GM23338 (cell line): Measurements from ENCODE around the gene HHAT. TPM values are rescaled to one million over a fixed set of nuclear protein-coding genes. Genes with fewer than 3 reads are reported as not detected.

Source experiments
- ATAC-seq: fragments of 200-7000 bp; cut with Tn5 transposase; 3 replicates; pipeline ENCODE4 v1.9.1; 2020
- DNase-seq: peaks from one replicate; pipeline ENCODE4 v3.0.0-alpha.2; 2015; ENCODE audit warnings: low spot score
- H2AFZ ChIP-seq: fragments of 200-600 bp; sonication (generic); 2 replicates; pipeline ENCODE4 v1.8.0; 2016; ENCODE audit warnings: antibody characterized with exemption, mild to moderate bottlenecking, moderate library complexity
- H3F3A ChIP-seq: fragments of 200-600 bp; sonication (generic); replicated peaks from 2 replicates; pipeline ENCODE4 v1.8.0; 2017; ENCODE audit warnings: antibody characterized with exemption, mixed run types, low read depth
- H3K27ac ChIP-seq: fragments of 200-600 bp; sonication (generic); 2 replicates; pipeline ENCODE4 v1.6.1; 2016; ENCODE audit warnings: low read depth
- H3K27me3 ChIP-seq: fragments of 200-600 bp; sonication (generic); 2 replicates; pipeline ENCODE4 v1.8.0; 2016; ENCODE audit warnings: mild to moderate bottlenecking, mixed run types, moderate library complexity; ENCODE audit not compliant: insufficient read depth
- H3K36me3 ChIP-seq: fragments of 200-600 bp; sonication (generic); 2 replicates; pipeline ENCODE4 v1.8.0; 2016; ENCODE audit warnings: mild to moderate bottlenecking; ENCODE audit not compliant: insufficient read depth
- H3K4me1 ChIP-seq: fragments of 200-600 bp; sonication (generic); 2 replicates; pipeline ENCODE4 v1.8.0; 2016; ENCODE audit warnings: mild to moderate bottlenecking, moderate library complexity; ENCODE audit not compliant: insufficient read depth
- H3K4me2 ChIP-seq: fragments of 200-600 bp; sonication (generic); 2 replicates; pipeline ENCODE4 v1.7.1; 2017; ENCODE audit warnings: mixed run types
- H3K4me3 ChIP-seq: fragments of 200-600 bp; sonication (generic); 2 replicates; pipeline ENCODE4 v1.6.1; 2016; ENCODE audit warnings: mixed run types
- H3K79me2 ChIP-seq: fragments of 200-600 bp; sonication (generic); replicated peaks from 2 replicates; pipeline ENCODE4 v1.8.0; 2017; ENCODE audit warnings: mild to moderate bottlenecking; ENCODE audit not compliant: insufficient read depth
- H3K9me2 ChIP-seq: fragments of 200-600 bp; sonication (generic); 2 replicates; pipeline ENCODE4 v1.8.0; 2017; ENCODE audit not compliant: insufficient read depth
- H4K20me1 ChIP-seq: fragments of 200-600 bp; sonication (generic); replicated peaks from 2 replicates; pipeline ENCODE4 v1.8.0; 2017; ENCODE audit warnings: mild to moderate bottlenecking; ENCODE audit not compliant: insufficient read depth
- H3K27ac Mint-ChIP-seq: 2 replicates; pipeline ENCODE4 v1.8.0; 2020; ENCODE audit warnings: inconsistent platforms, mild to moderate bottlenecking, moderate library complexity, mixed read lengths
- H3K27me3 Mint-ChIP-seq: 3 replicates; pipeline ENCODE4 v1.8.0; 2022; ENCODE audit warnings: low read depth, mild to moderate bottlenecking, moderate library complexity, mixed read lengths, inconsistent platforms; ENCODE audit not compliant: insufficient read depth, poor library complexity
- H3K36me3 Mint-ChIP-seq: 3 replicates; pipeline ENCODE4 v1.8.0; 2021; ENCODE audit warnings: low read depth, mild to moderate bottlenecking, inconsistent platforms, moderate library complexity, mixed read lengths
- H3K4me1 Mint-ChIP-seq: 3 replicates; pipeline ENCODE4 v1.8.0; 2020; ENCODE audit warnings: mild to moderate bottlenecking, inconsistent platforms, mixed read lengths
- H3K4me3 Mint-ChIP-seq: 3 replicates; pipeline ENCODE4 v1.8.0; 2021; ENCODE audit warnings: moderate library complexity, mild to moderate bottlenecking, inconsistent platforms, mixed read lengths
- H3K9me3 Mint-ChIP-seq: 3 replicates; pipeline ENCODE4 v1.8.0; 2020; ENCODE audit warnings: moderate library complexity, mild to moderate bottlenecking, inconsistent platforms, mixed read lengths
- CREB1 ChIP-seq: fragments of 250-450 bp; sonication (Bioruptor Pico); IDR thresholded peaks from 2 replicates; pipeline ENCODE4 v1.5.0; 2020; ENCODE audit warnings: low read depth, mild to moderate bottlenecking, moderate library complexity
- CTCF ChIP-seq, 2 experiments: fragments of 200-600 bp in 1 of 2; sonication (generic) in 1 of 2; conservative IDR thresholded peaks; 2 replicates each; pipeline versions ENCODE4 v1.5.1 to v1.6.1; 2016 to 2017; ENCODE audit warnings: antibody characterized with exemption in 2 of 2, low read depth in 2 of 2, mild to moderate bottlenecking in 2 of 2, moderate library complexity in 1 of 2
- EZH2 ChIP-seq: fragments of 200-600 bp; sonication (generic); IDR thresholded peaks from one replicate; pipeline ENCODE4 v1.8.0; 2017; ENCODE audit warnings: antibody characterized with exemption, mild to moderate bottlenecking, low read depth; ENCODE audit not compliant: unreplicated experiment
- JUNB ChIP-seq: IDR thresholded peaks from one replicate; pipeline ENCODE4 v1.6.1; 2016; ENCODE audit warnings: antibody characterized with exemption; ENCODE audit not compliant: unreplicated experiment
- REST ChIP-seq: IDR thresholded peaks from one replicate; pipeline ENCODE4 v1.6.1; 2018; ENCODE audit warnings: antibody characterized with exemption; ENCODE audit not compliant: unreplicated experiment
- STAT1 ChIP-seq: IDR thresholded peaks from one replicate; pipeline ENCODE4 v1.6.1; 2016; ENCODE audit warnings: antibody characterized with exemption; ENCODE audit not compliant: unreplicated experiment
- ZNF331 ChIP-seq: fragments of 250-450 bp; sonication (Bioruptor Pico); IDR thresholded peaks from 2 replicates; pipeline ENCODE4 v1.5.0; 2020; ENCODE audit warnings: low read depth, mild to moderate bottlenecking, moderate library complexity
- ZNF462 ChIP-seq: fragments of 250-450 bp; sonication (Bioruptor Pico); IDR thresholded peaks from 2 replicates; pipeline ENCODE4 v1.5.0; 2020; ENCODE audit warnings: mild to moderate bottlenecking, moderate library complexity
- polyA plus RNA-seq: library from polyadenylated mRNA; unstranded; fragments of >200 nt; fragmentation: Nextera tagmentation; extraction: Ambion mirVana; gene quantifications from 2 replicates; pipeline ENCODE4 v1.2.1, GENCODE V29; 2016
- total RNA-seq: library from RNA; depleted of rRNA; stranded (reverse); fragments of >200 nt; shearing (Covaris generic); gene quantifications from 2 replicates; pipeline ENCODE4 v1.2.3, GENCODE V29; 2014

The HHAT gene
- total and polyA plus RNA-seq, 2 experiments from 2014 or later = 0.11 to 0.66 TPM

GRCh38 chr1:210360852-210361477 lies 32.3 kb downstream of the HHAT start (continued):
- no peak for TF ChIP-seq REST
- TF ChIP-seq CREB1 (CRISPR knock-in tag) = no peak
- TF ChIP-seq CTCF (conservative IDR thresholded peaks at IDR 0.05; ENCODE audit: low read depth in 2 of 2) = peak; percentile 71 to 75
- no peak for TF ChIP-seq STAT1

GRCh38 chr1:210361665-210362064 lies 33.0 kb downstream of the HHAT start:
- DNase-seq = no peak
- no peaks in the 10 kb centered on the region for H3K36me3 Mint-ChIP-seq
- no peak overlapping the region for H3K27ac Mint-ChIP-seq
- no peak overlapping the region for H3K4me3 Mint-ChIP-seq
- H3K4me3 ChIP-seq = no peak overlapping the region
- no peaks in the 10 kb centered on the region for H3K9me2 ChIP-seq
- H4K20me1 ChIP-seq = no peaks in the 10 kb centered on the region
- ATAC-seq = no peak
- no peaks in the 10 kb centered on the region for H3K36me3 ChIP-seq
- no peak overlapping the region for H3K27ac ChIP-seq
- H3K9me3 Mint-ChIP-seq = no peaks in the 10 kb centered on the region
- H3K4me1 Mint-ChIP-seq = peaks cover 32% of the 10 kb centered on the region
- H2AFZ ChIP-seq = no peak overlapping the region
- no peaks in the 10 kb centered on the region for H3K79me2 ChIP-seq
- H3K4me1 ChIP-seq = peaks cover 22% of the 10 kb centered on the region
- H3K27me3 Mint-ChIP-seq = peaks cover 4% of the 10 kb centered on the region
- no peaks in the 10 kb centered on the region for H3F3A ChIP-seq
- H3K27me3 ChIP-seq = no peaks in the 10 kb centered on the region
- H3K4me2 ChIP-seq = no peak overlapping the region
- no peak for TF ChIP-seq STAT1
- TF ChIP-seq ZNF331 (CRISPR knock-in tag) = no peak
- no peak for TF ChIP-seq ZNF462 (CRISPR knock-in tag)
- TF ChIP-seq REST = no peak
- no peak for TF ChIP-seq JUNB
- no peak for TF ChIP-seq EZH2
